Measurements from ENCODE around the gene CFLAR.

Gene CFLAR

DNA sequence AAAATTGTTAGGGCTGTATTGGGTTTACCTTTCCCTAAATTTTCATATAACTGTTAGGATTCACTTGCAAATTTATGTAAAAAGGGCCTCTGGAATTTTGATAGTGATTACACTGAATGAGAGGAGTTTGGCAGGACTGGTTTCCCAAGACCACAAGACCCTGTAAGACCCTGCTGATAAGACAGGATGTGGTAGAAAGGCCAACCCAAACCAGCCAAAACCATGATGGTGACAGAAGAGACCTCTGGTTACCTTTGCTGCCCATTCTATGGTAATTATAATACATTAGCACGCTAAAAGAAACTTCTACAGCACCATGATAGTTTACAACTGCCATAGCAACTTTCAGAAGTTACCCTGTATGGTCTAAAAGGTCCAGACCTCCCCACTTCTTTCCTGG lies 58.7 kb downstream of the CFLAR start:
- no peaks in the 10 kb centered on the region for H3K36me3 ChIP-seq (replicated peaks; ENCODE audit: low read depth, low read length)
- H3K27ac ChIP-seq (ENCODE audit: low read length), result no peak overlapping the region
- H4K20me1 ChIP-seq (ENCODE audit: insufficient read depth, low read length), result no peaks in the 10 kb centered on the region
- H3K4me1 ChIP-seq (ENCODE audit: low read length), result peaks cover 9% of the 10 kb centered on the region
- H3K4me2 ChIP-seq (ENCODE audit: low read length), result no peak overlapping the region
- H3K27me3 ChIP-seq (ENCODE audit: low read depth, low read length), result no peaks in the 10 kb centered on the region
- H3K9me3 ChIP-seq (ENCODE audit: insufficient read depth, low read length), result no peaks in the 10 kb centered on the region
- no peak overlapping the region for H3K9ac ChIP-seq (ENCODE audit: low read length)
- H3K4me3 ChIP-seq (ENCODE audit: low read length), result no peak overlapping the region
- no peak overlapping the region for H2AFZ ChIP-seq (ENCODE audit: low read depth, low read length)
- TF ChIP-seq, protein P1, sequence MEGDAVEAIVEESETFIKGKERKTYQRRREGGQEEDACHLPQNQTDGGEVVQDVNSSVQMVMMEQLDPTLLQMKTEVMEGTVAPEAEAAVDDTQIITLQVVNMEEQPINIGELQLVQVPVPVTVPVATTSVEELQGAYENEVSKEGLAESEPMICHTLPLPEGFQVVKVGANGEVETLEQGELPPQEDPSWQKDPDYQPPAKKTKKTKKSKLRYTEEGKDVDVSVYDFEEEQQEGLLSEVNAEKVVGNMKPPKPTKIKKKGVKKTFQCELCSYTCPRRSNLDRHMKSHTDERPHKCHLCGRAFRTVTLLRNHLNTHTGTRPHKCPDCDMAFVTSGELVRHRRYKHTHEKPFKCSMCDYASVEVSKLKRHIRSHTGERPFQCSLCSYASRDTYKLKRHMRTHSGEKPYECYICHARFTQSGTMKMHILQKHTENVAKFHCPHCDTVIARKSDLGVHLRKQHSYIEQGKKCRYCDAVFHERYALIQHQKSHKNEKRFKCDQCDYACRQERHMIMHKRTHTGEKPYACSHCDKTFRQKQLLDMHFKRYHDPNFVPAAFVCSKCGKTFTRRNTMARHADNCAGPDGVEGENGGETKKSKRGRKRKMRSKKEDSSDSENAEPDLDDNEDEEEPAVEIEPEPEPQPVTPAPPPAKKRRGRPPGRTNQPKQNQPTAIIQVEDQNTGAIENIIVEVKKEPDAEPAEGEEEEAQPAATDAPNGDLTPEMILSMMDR (IDR thresholded peaks at IDR 0.05; ENCODE audit: low read depth, low read length), result no peak
- no peak for TF ChIP-seq EZH2phosphoT487 (IDR thresholded peaks at IDR 0.05; ENCODE audit: low read depth)
- no peaks in the 10 kb centered on the region for H3K79me2 ChIP-seq (ENCODE audit: low read length)

DNA sequence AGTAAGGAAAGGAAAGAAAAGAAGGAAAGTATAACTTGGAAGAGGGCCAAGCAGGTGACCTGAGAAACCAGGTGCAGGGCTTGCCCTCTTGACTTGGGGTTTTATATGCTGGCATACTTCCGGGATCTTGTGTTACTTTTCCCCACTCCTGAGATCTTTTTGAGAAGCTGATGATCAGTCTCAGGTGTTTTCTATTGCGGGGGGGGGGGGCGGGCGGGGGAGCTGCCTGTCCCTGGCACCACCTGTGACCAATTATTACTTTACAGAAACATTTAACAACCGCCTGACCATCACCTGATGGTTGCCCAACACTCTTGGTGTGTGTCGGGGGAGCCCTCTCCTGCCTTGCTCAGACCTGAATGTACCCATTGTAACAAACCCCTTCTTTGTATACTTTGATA lies 60.1 kb downstream of the CFLAR start:
- H3K27ac ChIP-seq (ENCODE audit: low read length), result no peak overlapping the region
- H3K4me3 ChIP-seq (ENCODE audit: low read length), result no peak overlapping the region
- no peaks in the 10 kb centered on the region for H4K20me1 ChIP-seq (ENCODE audit: insufficient read depth, low read length)
- H3K79me2 ChIP-seq (ENCODE audit: low read length), result no peaks in the 10 kb centered on the region
- peaks cover 16% of the 10 kb centered on the region for H3K4me1 ChIP-seq (ENCODE audit: low read length)
- no peaks in the 10 kb centered on the region for H3K36me3 ChIP-seq (replicated peaks; ENCODE audit: low read depth, low read length)
- no peak overlapping the region for H3K9ac ChIP-seq (ENCODE audit: low read length)
- no peaks in the 10 kb centered on the region for H3K27me3 ChIP-seq (ENCODE audit: low read depth, low read length)
- no peaks in the 10 kb centered on the region for H3K9me3 ChIP-seq (ENCODE audit: insufficient read depth, low read length)
- peak overlapping the region; percentile 10; the same call in 1 of the 2 replicates for H3K4me2 ChIP-seq (ENCODE audit: low read length)
- no peak for TF ChIP-seq EZH2phosphoT487 (IDR thresholded peaks at IDR 0.05; ENCODE audit: low read depth)
- TF ChIP-seq, protein P1 (IDR thresholded peaks at IDR 0.05; ENCODE audit: low read depth, low read length), result no peak
- no peak overlapping the region for H2AFZ ChIP-seq (ENCODE audit: low read depth, low read length)

DNA sequence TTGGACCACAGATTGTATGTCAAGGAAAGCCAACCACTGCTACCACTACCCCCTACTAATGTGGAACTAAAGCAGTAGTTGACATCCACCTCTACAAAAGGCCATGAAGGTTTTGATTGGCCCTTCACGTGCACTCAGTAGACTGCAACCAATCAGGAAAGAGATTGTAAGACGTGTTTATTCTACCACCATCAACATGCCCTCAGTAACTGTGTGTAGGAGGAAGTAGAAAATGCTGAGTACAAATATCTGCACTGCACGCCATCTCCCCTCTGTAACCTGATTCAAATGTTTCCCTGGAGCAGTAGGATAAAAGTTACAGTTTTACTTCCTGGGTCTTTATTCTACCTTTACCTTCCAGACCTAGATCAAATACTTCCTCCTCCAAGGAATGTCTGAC lies 64.0 kb downstream of the CFLAR start:
- no peak overlapping the region for H3K27ac ChIP-seq (ENCODE audit: low read length)
- H3K36me3 ChIP-seq (replicated peaks; ENCODE audit: low read depth, low read length), result no peaks in the 10 kb centered on the region
- H4K20me1 ChIP-seq (ENCODE audit: insufficient read depth, low read length), result no peaks in the 10 kb centered on the region
- TF ChIP-seq, protein P1 (IDR thresholded peaks at IDR 0.05; ENCODE audit: low read depth, low read length), result no peak
- TF ChIP-seq EZH2phosphoT487 (IDR thresholded peaks at IDR 0.05; ENCODE audit: low read depth), result no peak
- H3K79me2 ChIP-seq (ENCODE audit: low read length), result no peaks in the 10 kb centered on the region
- peak overlapping the region; percentile 58; the same call in 1 of the 2 replicates for H2AFZ ChIP-seq (ENCODE audit: low read depth, low read length)
- H3K4me1 ChIP-seq (ENCODE audit: low read length), result peaks cover 27% of the 10 kb centered on the region
- H3K4me2 ChIP-seq (ENCODE audit: low read length), result peak overlapping the region; percentile 20; the same call in 1 of the 2 replicates
- H3K27me3 ChIP-seq (ENCODE audit: low read depth, low read length), result no peaks in the 10 kb centered on the region
- H3K4me3 ChIP-seq (ENCODE audit: low read length), result no peak overlapping the region
- no peaks in the 10 kb centered on the region for H3K9me3 ChIP-seq (ENCODE audit: insufficient read depth, low read length)
- no peak overlapping the region for H3K9ac ChIP-seq (ENCODE audit: low read length)

DNA sequence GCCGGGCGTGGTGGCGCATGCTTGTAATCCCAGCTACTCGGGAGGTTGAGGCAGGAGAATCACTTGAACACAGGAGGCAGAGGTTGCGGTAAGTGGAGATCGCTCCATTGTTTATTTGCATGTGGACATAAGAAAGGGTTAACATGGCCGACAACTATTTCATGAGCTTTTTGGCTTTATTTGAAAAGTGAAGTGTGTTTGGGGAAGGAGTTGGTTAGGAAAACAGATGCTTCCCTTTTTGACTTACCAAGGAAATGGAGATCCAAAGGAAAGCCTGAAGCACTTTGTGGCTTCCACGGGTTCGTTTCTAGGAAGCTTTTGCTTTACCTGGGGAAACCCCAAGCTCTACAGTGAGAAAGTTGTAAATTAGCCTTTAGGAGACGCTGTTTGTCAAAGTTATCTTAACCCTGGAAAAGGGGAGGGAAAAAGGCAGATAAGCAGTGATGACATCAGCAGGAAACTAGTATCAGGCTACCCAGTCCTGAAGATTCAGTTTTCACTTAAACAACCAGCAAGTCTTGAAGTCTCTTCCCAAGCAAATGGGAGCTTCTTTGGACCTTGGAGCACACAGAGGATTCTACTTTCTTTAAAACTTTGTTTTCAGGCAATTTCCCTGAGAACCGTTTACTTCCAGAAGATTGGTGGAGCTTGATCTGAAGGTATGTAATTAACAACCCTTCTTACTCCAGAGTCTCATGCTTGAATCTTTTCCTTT lies 66.8 kb downstream of the CFLAR start, which contains the start of gene CASP10:
TSS of gene CASP10 (plus strand) at position 492 of the 715 bp plus-strand sequence. CDS start 2,637 bp downstream, outside the sequence.
- Histone ChIP-seq H3K27me3 (ENCODE audit: low read depth, low read length) (peaks cover 5% of the 10 kb centered on the region; the same call in 1 of the 2 replicates), H3K4me2 (ENCODE audit: low read length) (peak within 1 kb of the TSS; percentile 81), H3K4me1 (ENCODE audit: low read length) (peaks cover 19% of the 10 kb centered on the region), H3K4me3 (ENCODE audit: low read length) (peak within 1 kb of the TSS; percentile 83), H3K79me2 (ENCODE audit: low read length) (no peaks in the 10 kb centered on the region), H4K20me1 (ENCODE audit: insufficient read depth, low read length) (no peaks in the 10 kb centered on the region), H3K36me3 (replicated peaks; ENCODE audit: low read depth, low read length) (no peaks in the 10 kb centered on the region), H3K9me3 (ENCODE audit: insufficient read depth, low read length) (no peaks in the 10 kb centered on the region), H3K27ac (ENCODE audit: low read length) (0 out of 2 replicates have a peak within 1 kb of the TSS, but pooled peaks have one; percentile 17), H3K9ac (ENCODE audit: low read length) (peak within 1 kb of the TSS; percentile 82), H2AFZ (ENCODE audit: low read depth, low read length) (peak within 1 kb of the TSS; percentile 100)
- no peak for TF ChIP-seq EZH2phosphoT487 (IDR thresholded peaks at IDR 0.05; ENCODE audit: low read depth)
- TF ChIP-seq, protein P1 (IDR thresholded peaks at IDR 0.05; ENCODE audit: low read depth, low read length), result peak; percentile 83
